Muscle of back (tissue), 11 donors: ENCODE data around the gene UHRF2. TPM values are rescaled to one million over a fixed set of nuclear protein-coding genes. Genes with fewer than 3 reads are reported as not detected.
"Not testable (repeated sequence)": the region's sequence is repeated elsewhere in the genome, so short reads cannot be mapped to it uniquely, and the experiment has no call there.

ENCODE experiments used
- DNase-seq, 3 donors: peaks; one replicate each; pipeline versions ENCODE4 v3.0.0 to v3.0.0-alpha.2; 2013
- polyA plus RNA-seq, 10 donors: library from polyadenylated mRNA; unstranded; fragments of 120-200 nt; gene quantifications; one replicate each; pipeline ENCODE4 v1.2.1, GENCODE V29; 2013; ENCODE audit not compliant: insufficient read length in 10 of 10

Gene UHRF2
- polyA plus RNA-seq, 10 donors, result 26.3 to 45.3 (median 34.1) TPM

DNA sequence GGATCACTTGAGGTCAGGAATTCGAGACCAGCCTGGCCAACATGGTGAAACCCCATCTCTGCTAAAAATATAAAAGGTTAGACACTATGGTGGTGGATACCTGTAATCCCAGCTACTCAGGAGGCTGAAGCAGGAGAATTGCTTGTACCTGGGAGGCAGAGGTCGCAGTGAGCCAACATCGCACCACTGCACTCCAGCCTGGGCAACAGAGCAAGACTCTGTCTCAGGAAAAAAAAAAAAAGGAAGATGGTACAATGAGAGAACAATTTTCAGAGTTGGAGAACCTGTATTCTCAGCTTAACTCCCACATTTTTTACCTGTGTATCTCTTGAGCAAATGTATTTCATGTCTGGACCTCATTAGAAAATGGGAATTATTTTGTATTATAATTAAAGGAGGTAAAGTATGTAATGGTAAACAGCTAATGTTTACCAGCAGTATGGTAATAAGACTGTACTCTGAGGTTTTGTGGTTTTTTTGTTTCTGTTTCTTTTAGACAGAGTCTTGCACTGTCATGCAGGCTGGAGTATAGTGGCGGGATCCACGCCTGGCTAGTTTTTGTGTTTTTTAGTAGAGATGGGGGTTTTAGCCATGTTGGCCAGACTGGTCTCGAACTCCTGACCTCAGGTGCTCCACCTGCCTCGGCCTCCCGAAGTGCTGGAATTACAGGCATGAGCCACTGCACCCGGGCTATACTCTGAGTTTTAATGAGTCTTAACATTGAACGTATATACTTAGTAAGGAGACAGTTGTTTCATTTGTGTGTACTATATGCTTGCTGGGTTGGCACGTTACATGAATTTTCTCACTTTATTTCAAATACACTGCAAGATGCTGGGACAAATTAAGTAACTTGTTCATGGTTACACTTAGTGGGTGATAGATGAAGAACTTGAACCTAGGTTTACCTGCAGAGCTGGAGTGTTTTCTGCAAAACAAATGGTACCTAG is 16.2 kb downstream of the UHRF2 start:
- DNase-seq, result no peak

DNA sequence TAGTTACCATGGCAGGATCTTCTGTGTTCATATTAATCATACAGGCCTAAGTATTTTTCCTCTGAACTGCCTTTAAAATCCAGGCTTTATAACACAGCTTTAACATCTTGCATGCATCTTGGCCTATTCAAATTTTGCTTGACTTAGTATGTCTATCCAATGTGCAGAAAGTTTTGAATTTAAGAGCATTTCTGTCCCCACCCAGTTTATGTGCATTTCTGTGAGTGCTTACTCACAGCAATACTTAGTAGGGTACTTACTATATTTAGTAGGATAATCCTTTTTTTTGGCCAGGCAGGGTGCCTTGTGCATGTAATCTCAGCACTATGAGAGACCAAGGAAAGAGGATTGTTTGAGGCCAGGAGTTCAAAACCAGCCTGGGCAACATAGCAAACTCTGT is 18.0 kb downstream of the UHRF2 start:
- DNase-seq, result no peak

DNA sequence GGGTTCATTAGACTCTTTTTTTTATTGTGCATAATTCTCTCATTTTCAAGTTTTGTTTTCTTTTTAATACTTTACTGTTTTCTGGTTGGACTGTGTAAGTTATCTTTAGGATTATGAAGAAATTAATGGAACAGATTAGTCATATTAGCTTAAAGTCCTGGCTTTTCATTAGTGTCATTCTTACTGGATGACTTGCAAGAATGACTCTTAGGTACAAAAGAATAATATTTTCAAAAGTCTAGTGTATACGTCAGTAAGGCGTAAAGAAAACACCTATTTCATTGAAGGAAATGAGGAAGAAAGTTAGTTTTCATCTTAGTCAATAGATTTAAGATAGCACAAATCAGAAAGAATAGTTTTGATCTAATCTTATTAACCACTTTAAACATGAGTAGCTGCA is 20.4 kb downstream of the UHRF2 start:
- no peak for DNase-seq

DNA sequence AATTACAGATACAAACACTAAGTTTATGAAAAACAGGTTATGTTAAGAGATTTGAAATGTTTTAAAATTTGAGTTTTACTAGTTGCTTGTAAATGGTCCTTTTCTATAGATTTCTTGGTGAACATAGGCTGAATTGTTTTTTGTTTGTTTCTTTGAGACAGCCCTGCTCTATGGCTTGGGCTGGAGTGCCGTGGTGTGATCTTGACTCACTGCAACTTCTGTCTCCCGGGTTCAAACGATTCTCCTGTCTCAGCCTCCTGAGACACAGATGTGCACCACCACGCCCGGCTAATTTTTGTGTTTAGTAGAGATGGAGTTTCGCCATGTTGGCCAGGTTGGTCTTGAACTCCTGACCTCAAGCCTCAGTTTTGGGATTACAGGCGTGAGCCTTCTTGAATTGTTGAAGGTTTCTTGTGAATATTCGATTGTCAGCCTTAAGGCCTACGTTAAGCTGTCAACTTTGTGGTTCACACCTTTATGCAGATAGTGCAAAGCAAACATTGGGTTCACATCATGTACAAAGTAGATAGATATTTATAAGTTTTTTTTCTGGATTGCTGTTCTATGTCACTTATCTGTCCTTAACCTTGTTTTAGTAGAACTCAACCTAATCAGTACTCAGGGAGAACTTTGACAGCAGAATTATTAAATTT is 26.2 kb downstream of the UHRF2 start:
- no peak for DNase-seq

DNA sequence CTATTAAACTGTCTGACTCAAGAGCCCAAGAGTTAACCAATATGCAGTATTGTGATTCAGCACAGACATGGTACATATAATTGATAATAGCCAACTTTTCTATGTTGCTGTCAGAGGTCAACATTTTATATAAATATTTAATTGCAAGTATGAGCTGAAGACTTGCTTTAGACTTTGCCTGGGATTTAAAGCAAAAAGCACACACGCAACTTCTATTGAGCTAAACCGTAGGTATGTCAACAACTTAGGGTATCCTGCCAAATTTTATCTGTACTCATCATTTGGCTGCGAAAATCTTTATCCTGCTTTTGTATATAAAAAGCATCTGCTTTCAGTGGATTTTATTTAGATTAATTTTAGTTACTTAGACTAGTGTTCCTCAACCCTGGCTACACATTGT is 27.4 kb downstream of the UHRF2 start:
- DNase-seq, result no peak

DNA sequence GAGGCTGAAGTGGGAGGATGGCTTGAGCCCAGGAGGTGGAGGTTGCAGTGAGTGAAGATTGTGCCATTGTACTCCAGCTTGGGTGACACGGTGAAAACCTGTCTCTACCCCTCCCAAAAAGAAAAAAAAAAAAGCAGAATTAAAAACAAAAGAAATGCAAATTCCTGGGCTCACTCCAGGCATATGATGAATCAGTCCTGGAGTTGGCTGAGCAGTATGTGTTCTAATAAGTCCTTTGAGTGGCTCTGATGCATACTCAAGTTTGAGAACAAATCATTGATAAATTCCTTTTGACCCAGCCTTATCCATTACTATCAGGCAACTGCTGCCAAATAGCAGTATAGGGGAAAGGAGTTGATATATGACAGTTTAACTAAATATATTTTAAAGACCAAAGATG is 28.3 kb downstream of the UHRF2 start:
- DNase-seq, result no peak

DNA sequence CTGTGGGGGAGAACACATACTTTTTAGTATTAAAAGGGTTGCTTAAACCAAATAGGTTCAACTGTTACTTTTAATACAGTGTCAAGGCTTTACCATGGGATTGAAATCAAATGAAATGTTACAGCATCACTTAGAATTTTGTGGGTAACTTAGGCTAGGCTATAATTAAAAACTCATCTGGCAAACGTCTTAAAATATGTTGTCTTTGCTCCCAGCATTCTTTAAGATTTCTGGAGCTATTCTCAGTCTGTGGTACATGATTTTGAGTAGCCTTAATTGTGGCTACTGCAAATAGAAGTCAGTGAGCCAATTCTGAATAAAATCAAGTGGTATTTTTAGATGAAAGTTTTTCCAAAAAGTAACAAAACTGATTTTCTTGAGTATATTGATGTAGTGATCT is 30.7 kb downstream of the UHRF2 start:
- DNase-seq, result no peak

DNA sequence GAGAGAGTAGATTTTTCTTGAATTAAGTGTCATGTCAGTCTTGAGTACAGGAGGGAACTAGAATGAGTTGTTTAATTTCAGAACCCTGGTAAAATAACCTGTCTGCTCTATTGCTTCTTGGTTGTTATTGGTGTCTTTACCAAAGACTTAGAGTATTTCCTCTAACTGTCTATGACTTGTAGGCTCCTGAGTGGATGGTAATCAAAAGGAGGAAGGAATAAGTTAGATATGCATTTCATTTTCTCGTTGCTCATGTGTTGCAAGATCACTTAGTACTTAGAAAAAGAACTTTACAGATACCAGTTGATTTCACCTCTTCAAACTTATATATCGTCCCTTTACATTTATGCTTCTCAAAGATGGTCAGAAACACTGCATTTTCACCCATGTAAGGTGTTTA is 31.1 kb downstream of the UHRF2 start:
- no peak for DNase-seq

DNA sequence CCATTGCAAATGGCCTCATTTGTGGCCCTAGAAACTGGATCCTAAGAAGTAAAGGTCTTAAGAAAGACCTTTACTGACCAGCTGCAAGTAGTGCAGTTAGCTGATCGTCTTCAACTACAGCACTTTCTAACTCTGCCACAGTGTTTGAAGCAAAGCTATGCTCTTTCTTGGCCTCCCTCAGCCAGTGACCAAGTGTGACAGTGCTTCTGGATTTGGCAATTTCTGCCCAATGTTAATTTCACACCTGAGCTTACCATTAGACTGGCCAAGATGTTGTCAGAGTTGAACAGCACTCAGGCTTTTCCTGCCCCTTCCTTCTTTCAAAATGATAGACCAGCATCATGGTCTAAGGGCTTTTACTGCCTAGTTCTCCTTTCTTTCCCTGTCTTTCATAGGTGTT is 36.1 kb downstream of the UHRF2 start:
- no peak for DNase-seq

DNA sequence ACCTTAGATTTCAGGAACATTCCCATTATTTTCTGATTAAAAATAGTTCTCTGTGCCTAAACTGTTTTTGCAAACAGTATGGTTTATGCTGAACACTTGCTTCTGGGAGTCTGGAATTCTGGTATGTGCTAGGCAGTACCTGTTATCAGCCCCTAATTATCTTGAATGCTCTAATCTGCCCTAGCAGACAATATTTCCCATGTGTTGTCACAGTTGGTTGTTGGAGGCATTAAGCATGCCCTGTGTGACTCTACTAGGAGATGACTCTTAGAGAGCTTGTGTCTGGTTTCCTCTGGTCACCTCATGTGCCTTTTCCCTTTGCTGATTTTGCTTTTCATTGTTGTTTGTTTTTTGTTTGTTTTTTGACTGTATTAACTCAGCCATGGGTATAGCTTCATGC is 36.6 kb downstream of the UHRF2 start:
- DNase-seq, result no peak

DNA sequence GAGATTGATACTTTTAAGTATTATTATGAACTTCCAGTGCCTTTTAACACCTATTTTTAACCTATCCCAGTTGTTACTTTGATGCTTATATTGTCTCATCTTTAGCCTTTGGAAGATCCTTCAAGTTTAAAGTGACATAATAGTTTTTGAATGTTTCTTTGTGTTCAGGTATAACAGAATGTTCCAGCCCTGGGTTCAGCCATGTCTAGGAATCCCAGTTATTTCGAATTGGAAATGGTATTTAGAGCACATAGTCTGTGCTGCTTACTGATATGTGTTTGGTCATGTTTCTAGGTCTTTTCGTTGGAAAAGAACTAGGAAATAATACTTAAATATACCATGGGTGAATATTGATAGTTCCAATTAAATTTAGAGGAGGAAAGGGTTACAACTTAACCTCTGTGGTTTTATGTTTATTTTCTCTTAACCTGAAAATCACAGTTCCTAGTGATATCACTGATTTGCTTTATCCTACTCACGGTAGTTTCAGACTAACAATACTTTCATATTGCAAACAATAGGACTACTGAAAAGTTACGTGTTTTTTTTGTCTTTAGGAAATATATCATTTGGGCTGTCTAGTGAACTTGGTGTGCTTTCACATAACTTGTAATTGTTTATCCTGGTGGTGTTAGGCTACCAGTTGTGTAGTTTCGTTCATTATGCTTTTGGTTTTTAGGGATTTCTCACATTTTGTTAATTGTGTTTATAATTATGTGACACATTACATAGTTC is 37.8 kb downstream of the UHRF2 start:
- DNase-seq, result no peak

DNA sequence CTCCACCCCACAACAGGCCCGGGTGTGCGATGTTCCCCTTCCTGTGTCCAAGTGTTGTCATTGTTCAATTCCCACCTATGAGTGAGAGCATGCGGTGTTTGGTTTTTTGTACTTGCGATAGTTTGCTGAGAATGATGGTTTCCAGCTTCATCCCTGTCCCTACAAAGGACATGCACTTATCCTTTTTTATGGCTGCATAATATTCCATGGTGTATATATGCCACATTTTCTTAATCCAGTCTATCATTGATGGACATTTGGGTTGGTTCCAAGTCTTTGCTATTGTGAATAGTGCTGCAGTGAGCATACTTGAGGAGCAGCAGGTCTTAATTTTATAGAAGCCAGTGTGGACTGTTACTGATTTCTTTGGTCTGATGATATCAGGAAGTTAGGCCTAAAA is 42.3 kb downstream of the UHRF2 start:
- DNase-seq, result not testable (repeated sequence)

DNA sequence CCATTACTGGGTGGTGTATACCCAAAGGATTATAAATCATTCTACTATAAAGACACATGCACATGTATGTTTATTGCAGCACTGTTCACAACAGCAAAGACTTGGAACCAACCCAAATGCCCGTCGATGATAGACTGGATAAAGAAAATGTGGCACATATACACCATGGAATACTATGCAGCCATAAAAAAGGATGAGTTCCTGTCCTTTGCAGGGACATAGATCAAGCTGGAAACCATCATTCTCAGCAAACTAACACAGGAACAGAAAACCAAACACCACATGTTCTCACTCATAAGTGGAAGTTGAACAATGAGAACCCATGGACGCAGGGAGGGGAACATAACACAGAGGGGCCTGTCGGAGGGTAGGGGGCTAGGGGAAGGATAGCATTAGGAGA is 45.7 kb downstream of the UHRF2 start:
- not testable (repeated sequence) for DNase-seq

DNA sequence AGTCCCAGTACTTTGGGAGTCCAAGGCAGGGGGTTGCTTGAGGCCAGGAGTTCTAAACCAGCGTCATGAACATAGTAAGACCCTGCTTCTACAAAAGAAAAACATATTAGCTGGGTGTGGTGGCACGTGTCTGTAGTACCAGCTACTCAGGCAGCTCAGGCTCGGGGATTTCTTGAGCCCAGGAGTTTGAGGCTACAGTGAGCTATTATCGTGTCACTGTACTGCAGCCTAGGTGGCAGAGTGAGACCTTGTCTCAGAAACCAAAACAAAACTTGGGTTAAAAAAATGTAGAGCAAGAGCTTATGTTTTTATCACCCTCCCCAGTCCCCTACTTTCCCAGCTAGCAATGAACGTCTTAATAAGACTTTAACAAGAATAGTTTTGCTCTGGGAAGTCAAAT is 46.7 kb downstream of the UHRF2 start:
- no peak for DNase-seq

DNA sequence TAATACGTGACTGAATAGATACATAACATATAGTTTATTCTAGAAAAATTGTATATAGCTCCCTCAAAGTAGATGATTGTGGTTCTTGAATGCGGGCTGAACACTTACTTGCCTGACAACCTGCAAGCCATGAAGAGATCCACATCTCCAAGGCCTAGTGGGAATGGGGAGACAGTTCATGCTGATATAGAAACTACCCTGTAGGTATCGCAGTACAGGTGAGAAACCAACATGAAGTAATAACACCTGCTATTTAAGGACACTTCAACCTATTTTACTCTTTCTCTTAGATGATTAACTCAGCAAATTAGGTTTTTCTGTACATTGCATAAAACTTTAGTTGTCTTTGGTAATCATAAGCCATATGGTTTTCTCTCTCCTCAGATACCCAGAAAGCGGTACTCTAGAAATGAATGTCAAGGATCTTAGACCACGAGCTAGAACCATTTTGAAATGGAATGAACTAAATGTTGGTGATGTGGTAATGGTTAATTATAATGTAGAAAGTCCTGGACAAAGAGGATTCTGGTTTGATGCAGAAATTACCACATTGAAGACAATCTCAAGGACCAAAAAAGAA is 47.3 kb downstream of the UHRF2 start:
- no peak for DNase-seq

DNA sequence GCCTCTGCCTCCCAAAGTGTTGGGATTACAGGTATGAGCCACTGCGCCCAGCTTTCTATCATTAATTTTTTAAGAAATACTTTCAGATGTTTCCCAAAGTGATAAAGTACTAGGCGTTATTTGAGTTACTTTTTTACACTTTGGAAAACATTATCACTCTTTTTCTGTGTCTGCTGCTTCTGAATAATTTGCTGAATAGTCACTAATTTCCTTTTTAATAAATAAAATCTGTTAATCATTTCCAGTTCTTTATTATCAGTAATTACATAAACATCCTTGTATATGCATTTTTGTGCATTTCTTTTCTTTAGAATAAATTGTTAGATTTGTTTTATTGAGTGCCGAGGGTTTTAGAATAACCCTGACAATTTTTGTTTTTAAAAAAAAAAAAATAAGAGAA is 48.6 kb downstream of the UHRF2 start:
- no peak for DNase-seq

DNA sequence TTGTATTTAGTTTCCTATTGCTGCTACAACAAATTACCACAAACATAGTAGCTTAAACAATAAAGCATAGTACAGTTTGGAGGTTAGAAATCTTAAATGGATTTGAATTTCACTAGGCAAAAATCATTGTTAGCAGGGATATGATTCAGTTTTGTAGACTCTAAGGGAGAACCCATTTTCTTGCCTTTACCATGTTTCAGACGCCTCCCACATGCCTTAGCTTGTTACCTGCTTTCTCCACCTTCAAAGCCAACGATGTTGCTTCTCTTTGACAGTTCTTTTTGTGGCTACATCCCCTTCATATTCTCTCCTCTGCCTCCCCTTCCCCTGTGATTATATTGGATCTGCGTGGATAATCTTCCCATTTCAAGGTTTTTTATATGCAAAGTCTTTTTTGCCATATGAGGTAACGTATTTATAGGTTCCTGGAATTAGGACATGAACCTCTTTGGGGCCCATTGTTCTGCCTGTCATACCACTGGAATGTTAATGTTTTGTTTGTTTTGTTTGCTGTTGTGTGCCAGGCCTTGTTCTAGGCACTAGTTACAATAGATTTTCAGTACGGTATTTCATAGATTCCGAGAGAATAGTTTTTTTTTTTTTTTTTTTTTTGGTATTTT is 54.1 kb downstream of the UHRF2 start:
- DNase-seq, result no peak

DNA sequence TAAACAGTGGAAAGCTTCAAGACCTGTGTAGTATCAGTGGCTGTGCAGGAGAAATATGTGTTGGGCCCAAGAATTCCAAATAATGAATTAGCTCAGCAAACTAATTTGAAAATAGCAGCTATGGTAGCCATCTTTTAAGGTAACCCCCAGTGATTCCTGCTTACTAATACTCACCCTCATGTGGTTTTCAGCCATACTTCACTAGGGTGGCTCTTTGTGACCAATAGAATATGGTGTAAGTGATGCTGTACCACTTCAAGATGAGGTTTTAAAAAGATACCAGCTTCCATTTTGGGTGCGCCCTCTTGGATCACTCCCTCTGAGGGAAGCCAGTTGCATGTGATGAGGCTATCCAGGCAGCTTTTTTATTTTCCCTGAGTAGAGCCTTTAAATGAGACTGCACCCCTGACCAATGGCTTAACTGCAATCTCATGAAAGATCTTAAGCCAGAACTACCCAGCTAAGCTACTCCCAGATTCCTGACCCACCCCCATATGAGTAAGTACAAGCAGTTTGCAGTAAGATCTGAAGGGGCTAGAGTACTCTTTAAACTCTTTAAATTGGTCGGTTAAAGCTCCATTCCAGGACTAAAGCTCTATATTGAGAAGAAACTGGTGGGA is 58.3 kb downstream of the UHRF2 start:
- no peak for DNase-seq

DNA sequence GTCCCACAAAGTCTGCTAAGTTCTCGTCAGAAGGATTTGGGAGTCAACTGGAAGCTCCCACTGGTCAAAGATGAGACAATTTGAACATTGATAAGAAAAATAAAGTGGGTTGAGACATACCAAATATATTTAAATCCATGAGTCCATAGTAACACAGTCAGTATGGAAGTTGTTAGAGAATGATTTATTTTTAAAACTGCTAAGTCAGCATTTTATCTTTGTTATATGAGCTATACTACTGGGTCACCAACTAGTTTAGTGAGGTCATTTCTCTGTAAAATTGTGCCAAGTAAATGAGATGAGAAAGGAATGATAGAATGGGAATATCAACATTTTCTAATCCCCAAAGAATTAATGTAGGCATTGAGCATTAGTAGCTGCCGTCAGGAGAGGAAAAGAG is 60.2 kb downstream of the UHRF2 start:
- DNase-seq, result no peak

DNA sequence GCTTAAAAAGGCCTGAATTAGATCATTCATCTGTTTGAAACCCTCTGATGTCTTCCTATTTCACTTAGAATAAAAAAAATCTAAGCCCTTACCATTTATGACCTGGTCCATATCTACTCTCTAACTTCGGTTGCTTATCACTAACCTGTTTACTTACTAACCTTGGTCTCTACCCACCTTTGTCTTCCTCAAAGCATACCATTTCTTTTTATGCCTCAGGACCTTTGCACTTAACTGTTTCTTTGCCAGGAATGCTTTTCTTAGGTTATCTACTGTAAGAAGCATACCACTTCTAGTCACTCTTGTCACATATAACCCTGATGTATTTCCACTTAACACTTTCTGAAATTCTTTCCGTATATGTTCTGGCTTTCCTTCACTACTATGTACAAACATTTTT is 67.0 kb downstream of the UHRF2 start:
- no peak for DNase-seq

DNA sequence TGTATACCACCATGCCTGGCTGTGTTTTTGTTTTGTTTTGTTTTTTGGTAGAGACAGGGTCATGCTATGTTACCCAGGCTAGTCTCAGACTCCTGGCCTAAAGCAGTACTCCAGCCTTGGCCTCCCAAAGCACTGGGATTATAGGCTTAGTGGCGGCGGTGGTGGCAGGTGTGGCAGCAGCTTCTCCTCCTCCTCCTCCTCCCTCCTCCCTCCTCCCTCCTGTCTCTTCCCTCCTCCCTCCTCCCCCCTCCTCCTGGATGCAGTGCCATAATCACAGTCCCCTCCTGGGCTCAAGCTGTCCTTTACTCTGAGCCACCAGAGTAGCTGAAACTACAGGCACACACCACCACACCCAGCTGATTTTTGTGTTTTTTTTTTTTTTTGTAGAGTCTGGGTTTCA is 71.2 kb downstream of the UHRF2 start:
- DNase-seq, result no peak
